Ascending aorta (tissue), 2 donors: Measurements from ENCODE around the gene UBE2J1. TPM values are rescaled to one million over a fixed set of nuclear protein-coding genes. Genes with fewer than 3 reads are reported as not detected.

Source experiments
- DNase-seq, 2 donors: peaks; one replicate each; pipeline ENCODE4 v3.0.0-alpha.2; 2019; ENCODE audit warnings: low spot score in 2 of 2
- H3K27ac ChIP-seq, 2 donors: fragments of 200-600 bp; sonication (generic); one replicate each; pipeline ENCODE4 v1.5.1; 2016 to 2017; ENCODE audit warnings: mild to moderate bottlenecking in 1 of 2
- H3K27me3 ChIP-seq: fragments of 200-600 bp; sonication (generic); one replicate; pipeline ENCODE4 v1.5.1; 2017
- H3K36me3 ChIP-seq, 2 donors: fragments of 200-600 bp; sonication (generic); one replicate each; pipeline ENCODE4 v1.5.1; 2016
- H3K4me1 ChIP-seq, 2 donors: fragments of 200-600 bp; sonication (generic); one replicate each; pipeline ENCODE4 v1.5.1; 2016 to 2017; ENCODE audit warnings: mild to moderate bottlenecking in 1 of 2
- H3K4me3 ChIP-seq, 2 donors: fragments of 200-600 bp; sonication (generic); one replicate each; pipeline ENCODE4 v1.5.1; 2016 to 2017; ENCODE audit warnings: mild to moderate bottlenecking in 1 of 2
- H3K9me3 ChIP-seq, 2 donors: fragments of 200-600 bp; sonication (generic); one replicate each; pipeline ENCODE4 v1.5.1; 2016
- CTCF ChIP-seq, 3 experiments: fragments of 200-600 bp in 2 of 3; fragments of 450-650 bp in 1 of 3; sonication (generic) in 2 of 3; IDR thresholded peaks; one replicate each; pipeline ENCODE4 v1.5.1; 2016 to 2019; ENCODE audit warnings: antibody characterized with exemption in 3 of 3, mild to moderate bottlenecking in 1 of 3, moderate library complexity in 1 of 3
- intact Hi-C: fragments of 100-400 bp; cut with DNase I; formaldehyde crosslinking; loops from one replicate; pipeline ENCODE4 v1.15.1; 2023
- total RNA-seq: library from RNA; depleted of rRNA; stranded (reverse); fragments of >200 nt; gene quantifications from one replicate; pipeline ENCODE4 v1.1.0, GENCODE V29; 2016

UBE2J1 gene
- total RNA-seq, 1 donor from 2014 or later = 29.5 TPM

DNA sequence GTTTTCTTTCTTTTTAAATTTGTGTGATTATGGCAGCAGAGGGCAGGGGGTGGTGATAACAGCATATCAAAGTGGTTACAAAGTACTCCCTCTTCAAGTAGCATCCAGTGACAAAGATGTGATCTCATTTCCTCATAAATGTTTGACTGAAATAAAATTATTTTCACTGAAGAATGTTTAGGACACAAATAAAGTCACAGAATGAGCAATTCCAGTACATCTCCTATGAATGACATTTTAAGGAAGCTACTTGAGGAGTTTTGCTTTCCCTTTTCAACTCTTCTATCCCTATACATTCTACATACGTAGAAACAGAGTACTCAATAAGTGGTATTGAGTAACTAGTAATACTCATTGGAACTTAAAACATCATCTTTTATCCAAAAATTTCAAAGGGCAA, 23.5 kb downstream of the UBE2J1 start:
- intact Hi-C loops = no loop called here
- TF ChIP-seq CTCF (IDR thresholded peaks at IDR 0.05) = no peak
- peaks cover 29 to 63% of the 10 kb centered on the region in 2 donors for H3K36me3 ChIP-seq

DNA sequence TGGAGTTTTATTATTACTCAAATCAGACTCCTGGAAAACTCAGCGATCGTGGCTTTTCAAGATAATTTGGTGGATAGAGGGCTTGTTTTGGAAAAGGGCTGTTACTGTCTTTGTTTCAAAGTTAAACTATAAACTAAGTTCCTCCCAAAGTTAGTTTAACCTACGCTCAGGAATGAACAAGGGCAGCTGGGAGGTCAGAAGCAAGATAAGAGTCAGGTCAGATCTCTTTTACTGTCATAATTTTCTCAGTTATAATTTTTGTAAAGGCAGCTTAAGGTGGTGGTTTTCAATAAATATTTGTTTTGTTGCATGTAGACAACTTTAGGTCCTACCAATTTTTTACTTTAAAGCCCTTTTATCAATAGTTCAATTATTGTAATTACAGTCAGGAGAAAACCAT, 28.2 kb downstream of the UBE2J1 start:
- Histone ChIP-seq H3K36me3 (peaks cover 16 to 35% of the 10 kb centered on the region in 2 donors), H3K27ac (no peak overlapping the region)
- DNase-seq = no peak

More for the DNA sequence above, 23.5 kb downstream of the UBE2J1 start:
- no peak overlapping the region for H3K4me3 ChIP-seq
- H3K27me3 ChIP-seq = no peaks in the 10 kb centered on the region
- H3K27ac ChIP-seq = no peak overlapping the region
- no peaks in the 10 kb centered on the region for H3K9me3 ChIP-seq
- no peak for DNase-seq
- no peaks in the 10 kb centered on the region for H3K4me1 ChIP-seq

GRCh38 chr6:89323511-89323971, 29.0 kb downstream of the UBE2J1 start:
- DNase-seq = no peak
- no peaks in the 10 kb centered on the region for H3K27me3 ChIP-seq
- H3K4me1 ChIP-seq = no peaks in the 10 kb centered on the region
- peaks cover 0 to 3% of the 10 kb centered on the region in 2 donors for H3K9me3 ChIP-seq
- intact Hi-C loops = no loop called here
- TF ChIP-seq CTCF (IDR thresholded peaks at IDR 0.05) = no peak
- H3K36me3 ChIP-seq = peaks cover 14 to 28% of the 10 kb centered on the region in 2 donors
- H3K27ac ChIP-seq = no peak overlapping the region
- no peak overlapping the region for H3K4me3 ChIP-seq

More for the DNA sequence above, 28.2 kb downstream of the UBE2J1 start:
- H3K9me3 ChIP-seq = peaks cover 0 to 3% of the 10 kb centered on the region in 2 donors
- H3K4me1 ChIP-seq = no peaks in the 10 kb centered on the region
- intact Hi-C loops = no loop called here
- TF ChIP-seq CTCF (IDR thresholded peaks at IDR 0.05) = no peak
- no peaks in the 10 kb centered on the region for H3K27me3 ChIP-seq
- no peak overlapping the region for H3K4me3 ChIP-seq

- Histone ChIP-seq H3K9me3 (peaks cover 0 to 3% of the 10 kb centered on the region in 2 donors), H3K27me3 (no peaks in the 10 kb centered on the region), H3K4me3 (no peak overlapping the region), H3K36me3 (peaks cover 3 to 6% of the 10 kb centered on the region in 2 donors), H3K27ac (no peak overlapping the region), H3K4me1 (no peaks in the 10 kb centered on the region)
- no peak for DNase-seq
- no peak for TF ChIP-seq CTCF (IDR thresholded peaks at IDR 0.05)
- intact Hi-C loops = no loop called here
Observed at GRCh38 chr6:89321131-89321970, 31.2 kb downstream of the UBE2J1 start.

DNA sequence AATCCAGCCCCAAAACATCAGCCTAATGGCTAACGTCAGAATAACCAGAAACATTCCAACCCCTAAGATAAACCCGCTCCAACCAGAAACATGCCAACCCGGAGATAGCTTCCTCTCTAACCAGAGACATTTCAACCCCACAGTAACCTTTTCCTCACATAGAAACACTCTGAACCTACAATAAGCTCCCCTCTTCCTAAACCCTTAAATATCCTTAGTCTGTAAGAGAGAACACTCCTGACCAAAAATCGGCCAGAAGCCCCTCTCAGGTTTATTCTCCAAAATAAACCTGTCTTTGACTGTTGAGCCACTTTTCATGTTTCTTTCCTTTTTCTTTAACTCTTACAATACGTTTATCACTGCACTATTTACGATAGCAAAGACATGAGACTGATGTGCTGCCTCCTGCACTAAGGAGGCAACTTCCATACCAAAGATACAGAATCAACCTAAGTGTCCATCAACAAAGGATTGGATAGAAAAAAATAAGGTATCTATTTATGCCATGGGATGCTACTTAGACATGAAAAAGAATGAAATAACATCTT, 32.4 kb downstream of the UBE2J1 start:
- Histone ChIP-seq H3K4me1 (no peaks in the 10 kb centered on the region), H3K36me3 (peaks cover 0 to 2% of the 10 kb centered on the region in 2 donors), H3K27me3 (no peaks in the 10 kb centered on the region), H3K9me3 (peaks cover 0 to 3% of the 10 kb centered on the region in 2 donors), H3K4me3 (no peak overlapping the region), H3K27ac (no peak overlapping the region)
- DNase-seq = no peak
- intact Hi-C loops = no loop called here
- no peak for TF ChIP-seq CTCF (IDR thresholded peaks at IDR 0.05)
